Loucy (cell line): ENCODE results near the gene ACSF3.

Source experiments
- H2AFZ ChIP-seq: fragments of 200-600 bp; sonication (generic); 2 replicates; pipeline ENCODE4 v1.6.0; 2016; ENCODE audit warnings: antibody characterized with exemption, mild to moderate bottlenecking, low read length, moderate library complexity
- H3F3A ChIP-seq: fragments of 200-600 bp; 2 replicates; pipeline ENCODE4 v1.6.0; 2016; ENCODE audit warnings: antibody characterized with exemption, low read depth, mild to moderate bottlenecking
- H3K27me3 ChIP-seq: fragments of 200-600 bp; sonication (generic); 2 replicates; pipeline ENCODE4 v1.6.1; 2014; ENCODE audit warnings: low read length, mild to moderate bottlenecking; ENCODE audit not compliant: insufficient read depth, poor library complexity, severe bottlenecking
- H3K36me3 ChIP-seq: fragments of 200-600 bp; sonication (generic); 2 replicates; pipeline ENCODE4 v1.6.1; 2016; ENCODE audit warnings: low read length; ENCODE audit not compliant: insufficient read depth
- H3K4me1 ChIP-seq: fragments of 200-600 bp; sonication (generic); 2 replicates; pipeline ENCODE4 v1.5.1; 2014; ENCODE audit warnings: low read length, mild to moderate bottlenecking; ENCODE audit not compliant: insufficient read depth, poor library complexity, severe bottlenecking
- H3K4me2 ChIP-seq: fragments of 200-600 bp; sonication (generic); 2 replicates; pipeline ENCODE4 v1.6.0; 2014; ENCODE audit warnings: antibody characterized with exemption, low read length, low read depth, mild to moderate bottlenecking; ENCODE audit not compliant: poor library complexity, severe bottlenecking
- H3K4me3 ChIP-seq: fragments of 200-600 bp; sonication (generic); 2 replicates; pipeline ENCODE4 v1.5.1; 2014; ENCODE audit warnings: low read length, mild to moderate bottlenecking, mixed read lengths; ENCODE audit not compliant: poor library complexity, severe bottlenecking
- H3K79me2 ChIP-seq: fragments of 200-600 bp; sonication (generic); 2 replicates; pipeline ENCODE4 v1.6.1; 2014; ENCODE audit warnings: low read length; ENCODE audit not compliant: insufficient read depth
- H3K9ac ChIP-seq: fragments of 200-600 bp; sonication (generic); 2 replicates; pipeline ENCODE4 v1.6.0; 2014; ENCODE audit warnings: mild to moderate bottlenecking, low read depth, low read length, moderate library complexity; ENCODE audit not compliant: poor library complexity, severe bottlenecking
- H3K9me2 ChIP-seq: fragments of 200-600 bp; sonication (generic); replicated peaks from 2 replicates; pipeline ENCODE4 v1.6.1; 2016; ENCODE audit warnings: low read depth, low read length, mixed read lengths
- H3K9me3 ChIP-seq: fragments of 200-600 bp; sonication (generic); 2 replicates; pipeline ENCODE4 v1.6.1; 2014; ENCODE audit warnings: mild to moderate bottlenecking, antibody characterized with exemption, low read length, low read depth; ENCODE audit not compliant: insufficient read depth
- H4K20me1 ChIP-seq: fragments of 200-600 bp; sonication (generic); 2 replicates; pipeline ENCODE4 v1.6.0; 2014; ENCODE audit warnings: antibody characterized with exemption, low read length, mild to moderate bottlenecking; ENCODE audit not compliant: insufficient read depth, poor library complexity, severe bottlenecking
- CTCF ChIP-seq: fragments of 200-600 bp; sonication (generic); conservative IDR thresholded peaks from 2 replicates; pipeline ENCODE4 v1.5.1; 2014; ENCODE audit warnings: mild to moderate bottlenecking, antibody characterized with exemption, low read length
- EZH2phosphoT487 ChIP-seq: fragments of 200-600 bp; IDR thresholded peaks from 2 replicates; pipeline ENCODE4 v1.6.1; 2018; ENCODE audit warnings: antibody characterized with exemption, mild to moderate bottlenecking, moderate library complexity, borderline replicate concordance

Gene ACSF3

GRCh38 chr16:89192956-89193575, 99.4 kb downstream of the ACSF3 start:
- no peaks in the 10 kb centered on the region for H3K36me3 ChIP-seq
- TF ChIP-seq CTCF (no peak), EZH2phosphoT487 (no peak)
- no peak overlapping the region for H3K4me3 ChIP-seq

GRCh38 chr16:89193576-89194293, 100.1 kb downstream of the ACSF3 start:
- no peak overlapping the region for H2AFZ ChIP-seq
- no peak overlapping the region for H3K4me2 ChIP-seq
- H3K9me2 ChIP-seq: no peaks in the 10 kb centered on the region
- no peak for TF ChIP-seq CTCF
- no peaks in the 10 kb centered on the region for H4K20me1 ChIP-seq
- no peaks in the 10 kb centered on the region for H3K4me1 ChIP-seq
- no peaks in the 10 kb centered on the region for H3F3A ChIP-seq
- H3K36me3 ChIP-seq: no peaks in the 10 kb centered on the region
- H3K27me3 ChIP-seq: no peaks in the 10 kb centered on the region
- no peaks in the 10 kb centered on the region for H3K9me3 ChIP-seq
- H3K4me3 ChIP-seq: no peak overlapping the region
- no peak overlapping the region for H3K9ac ChIP-seq
- H3K79me2 ChIP-seq: no peaks in the 10 kb centered on the region

More at GRCh38 chr16:89192956-89193575, 99.4 kb downstream of the ACSF3 start:
- H2AFZ ChIP-seq: no peak overlapping the region
- no peaks in the 10 kb centered on the region for H4K20me1 ChIP-seq
- no peaks in the 10 kb centered on the region for H3K27me3 ChIP-seq
- H3K9me3 ChIP-seq: no peaks in the 10 kb centered on the region
- no peaks in the 10 kb centered on the region for H3F3A ChIP-seq
- no peaks in the 10 kb centered on the region for H3K9me2 ChIP-seq
- H3K4me1 ChIP-seq: no peaks in the 10 kb centered on the region
- H3K9ac ChIP-seq: no peak overlapping the region
- H3K4me2 ChIP-seq: no peak overlapping the region
- no peaks in the 10 kb centered on the region for H3K79me2 ChIP-seq

- TF ChIP-seq CTCF: no peak
- no peak for TF ChIP-seq EZH2phosphoT487
- Histone ChIP-seq H3K9me3 (no peaks in the 10 kb centered on the region), H3K27me3 (no peaks in the 10 kb centered on the region), H4K20me1 (no peaks in the 10 kb centered on the region), H3K36me3 (no peaks in the 10 kb centered on the region), H3K9ac (no peak overlapping the region), H3K4me3 (no peak overlapping the region), H3K4me2 (no peak overlapping the region), H3F3A (no peaks in the 10 kb centered on the region), H3K79me2 (no peaks in the 10 kb centered on the region), H2AFZ (no peak overlapping the region), H3K4me1 (no peaks in the 10 kb centered on the region), H3K9me2 (no peaks in the 10 kb centered on the region)
Observed at GRCh38 chr16:89194340-89195311, 101.0 kb downstream of the ACSF3 start.
